NCI-H146 (cell line): ENCODE measurements around the gene KMT2E.

Experiments
- DNase-seq: peaks from one replicate; lab custom pipeline; 2025; lab: John Stamatoyannopoulos, UW

KMT2E gene

GRCh38 chr7:105130580-105130979 is 116.6 kb downstream of the KMT2E start:
- DNase-seq, result no peak

GRCh38 chr7:105131033-105131656 is 117.1 kb downstream of the KMT2E start:
- DNase-seq, result no peak

GRCh38 chr7:105131890-105132289 is 117.9 kb downstream of the KMT2E start:
- DNase-seq, result no peak

GRCh38 chr7:105132335-105132734 is 118.3 kb downstream of the KMT2E start:
- DNase-seq, result no peak

- no peak for DNase-seq
These were observed 118.8 kb downstream of the KMT2E start for GRCh38 chr7:105132835-105133234.

- DNase-seq, result no peak
These were observed 119.4 kb downstream of the KMT2E start for GRCh38 chr7:105133358-105133757.

GRCh38 chr7:105133986-105134655 is 120.1 kb downstream of the KMT2E start:
- DNase-seq, result no peak

- DNase-seq, result no peak
These were observed 122.2 kb downstream of the KMT2E start for GRCh38 chr7:105136221-105136620.

GRCh38 chr7:105137898-105138297 is 123.9 kb downstream of the KMT2E start:
- DNase-seq, result no peak

GRCh38 chr7:105139381-105139780 is 125.4 kb downstream of the KMT2E start:
- DNase-seq, result no peak

GRCh38 chr7:105141068-105141467 is 127.1 kb downstream of the KMT2E start:
- no peak for DNase-seq

GRCh38 chr7:105149827-105150226 is 135.8 kb downstream of the KMT2E start:
- no peak for DNase-seq

- DNase-seq, result peak; percentile 12
These were observed 137.1 kb downstream of the KMT2E start for GRCh38 chr7:105151152-105151551.

GRCh38 chr7:105153531-105153930 is 139.5 kb downstream of the KMT2E start:
- no peak for DNase-seq

- DNase-seq, result no peak
These were observed 140.1 kb downstream of the KMT2E start for GRCh38 chr7:105154084-105154483.

GRCh38 chr7:105156731-105157130 is 142.7 kb downstream of the KMT2E start:
- no peak for DNase-seq

GRCh38 chr7:105157278-105157677 is 143.3 kb downstream of the KMT2E start:
- DNase-seq, result no peak

- DNase-seq, result no peak
These were observed 147.4 kb downstream of the KMT2E start for GRCh38 chr7:105161366-105161765.
